ENCODE measurements around the gene LRRC8E. TPM values are rescaled to one million over a fixed set of nuclear protein-coding genes. Genes with fewer than 3 reads are reported as not detected.

Gene LRRC8E
- total RNA-seq, 3 donors from 2014 or later: 1.4 to 15.1 (median 6.6) TPM

GRCh38 chr19:7862413-7862951 lies 25.8 kb upstream of the LRRC8E start:
- no peak for TF ChIP-seq POLR2A (IDR thresholded peaks at IDR 0.05)
- Histone ChIP-seq H3K4me1 (peaks cover 0 to 5% of the 10 kb centered on the region in 2 donors), H3K4me3 (peak overlapping the region in 2 of 3 donors; percentile 35 to 58), H3K36me3 (no peaks in the 10 kb centered on the region), H3K9me3 (no peaks in the 10 kb centered on the region), H3K27me3 (no peaks in the 10 kb centered on the region), H3K27ac (no peak overlapping the region)
- intact Hi-C loops (cut with DNase I; ENCODE audit: low total_unique reads): no loop called here
- peak in 1 of 2 donors; percentile 65 for DNase-seq (ENCODE audit: low spot score in 2 of 2)

- intact Hi-C loops (cut with DNase I; ENCODE audit: low total_unique reads): no loop called here
- no peak overlapping the region for H3K4me3 ChIP-seq
- peaks cover 0 to 5% of the 10 kb centered on the region in 2 donors for H3K4me1 ChIP-seq
- no peaks in the 10 kb centered on the region for H3K9me3 ChIP-seq
- no peak overlapping the region for H3K27ac ChIP-seq
- no peaks in the 10 kb centered on the region for H3K27me3 ChIP-seq
- H3K36me3 ChIP-seq: no peaks in the 10 kb centered on the region
- DNase-seq (ENCODE audit: low spot score in 2 of 2): no peak
- TF ChIP-seq POLR2AphosphoS5 (IDR thresholded peaks at IDR 0.05) (no peak), CTCF (IDR thresholded peaks at IDR 0.05) (no peak), POLR2A (IDR thresholded peaks at IDR 0.05) (no peak)
These were observed 24.9 kb upstream of the LRRC8E start for GRCh38 chr19:7863157-7863970.

GRCh38 chr19:7863971-7864689 lies 24.2 kb upstream of the LRRC8E start:
- Histone ChIP-seq H3K9me3 (no peaks in the 10 kb centered on the region), H3K27me3 (no peaks in the 10 kb centered on the region), H3K4me3 (no peak overlapping the region), H3K27ac (no peak overlapping the region), H3K4me1 (peaks cover 0 to 5% of the 10 kb centered on the region in 2 donors), H3K36me3 (no peaks in the 10 kb centered on the region)
- TF ChIP-seq POLR2AphosphoS5 (IDR thresholded peaks at IDR 0.05): no peak
- TF ChIP-seq CTCF (IDR thresholded peaks at IDR 0.05): no peak
- no peak for TF ChIP-seq POLR2A (IDR thresholded peaks at IDR 0.05)
- intact Hi-C loops (cut with DNase I; ENCODE audit: low total_unique reads): no loop called here
- DNase-seq (ENCODE audit: low spot score in 2 of 2): no peak

- DNase-seq (ENCODE audit: low spot score in 2 of 2): no peak
- H3K36me3 ChIP-seq: no peaks in the 10 kb centered on the region
- H3K4me3 ChIP-seq: no peak overlapping the region
- TF ChIP-seq POLR2AphosphoS5 (IDR thresholded peaks at IDR 0.05): no peak
- H3K27ac ChIP-seq: no peak overlapping the region
- no peaks in the 10 kb centered on the region for H3K27me3 ChIP-seq
- intact Hi-C loops (cut with DNase I; ENCODE audit: low total_unique reads): no loop called here
- peaks cover 0 to 5% of the 10 kb centered on the region in 2 donors for H3K4me1 ChIP-seq
- H3K9me3 ChIP-seq: no peaks in the 10 kb centered on the region
These were observed 23.6 kb upstream of the LRRC8E start for GRCh38 chr19:7864690-7865074.

- TF ChIP-seq POLR2A (IDR thresholded peaks at IDR 0.05) (no peak), POLR2AphosphoS5 (IDR thresholded peaks at IDR 0.05) (no peak), CTCF (IDR thresholded peaks at IDR 0.05) (no peak)
- no peak for DNase-seq (ENCODE audit: low spot score in 2 of 2)
- intact Hi-C loops (cut with DNase I; ENCODE audit: low total_unique reads): no loop called here
- Histone ChIP-seq H3K9me3 (no peaks in the 10 kb centered on the region), H3K27me3 (no peaks in the 10 kb centered on the region), H3K4me1 (peaks cover 0 to 5% of the 10 kb centered on the region in 2 donors), H3K27ac (no peak overlapping the region), H3K4me3 (no peak overlapping the region), H3K36me3 (no peaks in the 10 kb centered on the region)
These were observed 22.9 kb upstream of the LRRC8E start for GRCh38 chr19:7865262-7865911.
